Activated B cell treated with CpG ODN at 0.5 μM for 24 hours (primary cell): ENCODE data around the gene SPAG16. TPM values are rescaled to one million over a fixed set of nuclear protein-coding genes. Genes with fewer than 3 reads are reported as not detected.

ENCODE experiments used
- ATAC-seq: fragments of 200-7000 bp; cut with Tn5 transposase; one replicate; pipeline ENCODE4 v1.10.0; 2021; ENCODE audit warnings: low read depth, mild to moderate bottlenecking, moderate library complexity
- CTCF ChIA-PET: fragments of 350-600 bp; sonication (Branson Sonifier 250); formaldehyde crosslinking; loops from one replicate; lab custom pipeline; 2021; ENCODE audit warnings: antibody characterized with exemption; lab: Charles Lee
- POLR2A ChIA-PET: fragments of 350-600 bp; sonication (Branson Sonifier 250); formaldehyde crosslinking; loops from one replicate; lab custom pipeline; 2021; ENCODE audit warnings: antibody characterized with exemption; lab: Charles Lee
- DNase-seq: peaks from one replicate; pipeline ENCODE4 v3.0.0; 2022
- H3K27ac Mint-ChIP-seq: one replicate; pipeline ENCODE4 v1.8.0; 2020; ENCODE audit warnings: mixed read lengths
- H3K27me3 Mint-ChIP-seq: one replicate; pipeline ENCODE4 v1.8.0; 2021; ENCODE audit warnings: mixed read lengths
- H3K36me3 Mint-ChIP-seq: one replicate; pipeline ENCODE4 v1.8.0; 2021; ENCODE audit warnings: low read depth, mixed read lengths
- H3K4me1 Mint-ChIP-seq: one replicate; pipeline ENCODE4 v1.8.0; 2021; ENCODE audit warnings: mixed read lengths
- H3K4me3 Mint-ChIP-seq: one replicate; pipeline ENCODE4 v1.8.0; 2020; ENCODE audit warnings: mild to moderate bottlenecking, mixed read lengths
- H3K9me3 Mint-ChIP-seq: one replicate; pipeline ENCODE4 v1.8.0; 2020; ENCODE audit warnings: mixed read lengths
- intact Hi-C: fragments of 100-400 bp; cut with micrococcal nuclease; formaldehyde crosslinking; loops from one replicate; pipeline ENCODE4 v1.15.1; 2024
- total RNA-seq: library from RNA; stranded (reverse); gene quantifications from 2 replicates; pipeline ENCODE4 v1.2.3, GENCODE V29; 2022
- TF ChIP-seq, protein P1 (sequence below): fragments of 200-600 bp; IDR thresholded peaks from one replicate; pipeline ENCODE4 v1.8.0; 2022; ENCODE audit warnings: antibody characterized with exemption, mild to moderate bottlenecking

Gene SPAG16
- total RNA-seq, 1 donor from 2014 or later = 11.2 TPM

GRCh38 chr2:213422211-213422610 is 137.9 kb downstream of the SPAG16 start:
- Mint-ChIP-seq H3K4me1 (no peaks in the 10 kb centered on the region), H3K36me3 (no peaks in the 10 kb centered on the region), H3K9me3 (no peaks in the 10 kb centered on the region), H3K27me3 (no peaks in the 10 kb centered on the region), H3K4me3 (no peak overlapping the region), H3K27ac (no peak overlapping the region)
- ChIA-PET CTCF (no interaction called here), POLR2A (no interaction called here)
- intact Hi-C loops = no loop called here
- no peak for DNase-seq
- TF ChIP-seq, protein P1, sequence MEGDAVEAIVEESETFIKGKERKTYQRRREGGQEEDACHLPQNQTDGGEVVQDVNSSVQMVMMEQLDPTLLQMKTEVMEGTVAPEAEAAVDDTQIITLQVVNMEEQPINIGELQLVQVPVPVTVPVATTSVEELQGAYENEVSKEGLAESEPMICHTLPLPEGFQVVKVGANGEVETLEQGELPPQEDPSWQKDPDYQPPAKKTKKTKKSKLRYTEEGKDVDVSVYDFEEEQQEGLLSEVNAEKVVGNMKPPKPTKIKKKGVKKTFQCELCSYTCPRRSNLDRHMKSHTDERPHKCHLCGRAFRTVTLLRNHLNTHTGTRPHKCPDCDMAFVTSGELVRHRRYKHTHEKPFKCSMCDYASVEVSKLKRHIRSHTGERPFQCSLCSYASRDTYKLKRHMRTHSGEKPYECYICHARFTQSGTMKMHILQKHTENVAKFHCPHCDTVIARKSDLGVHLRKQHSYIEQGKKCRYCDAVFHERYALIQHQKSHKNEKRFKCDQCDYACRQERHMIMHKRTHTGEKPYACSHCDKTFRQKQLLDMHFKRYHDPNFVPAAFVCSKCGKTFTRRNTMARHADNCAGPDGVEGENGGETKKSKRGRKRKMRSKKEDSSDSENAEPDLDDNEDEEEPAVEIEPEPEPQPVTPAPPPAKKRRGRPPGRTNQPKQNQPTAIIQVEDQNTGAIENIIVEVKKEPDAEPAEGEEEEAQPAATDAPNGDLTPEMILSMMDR = no peak
- no peak for ATAC-seq

DNA sequence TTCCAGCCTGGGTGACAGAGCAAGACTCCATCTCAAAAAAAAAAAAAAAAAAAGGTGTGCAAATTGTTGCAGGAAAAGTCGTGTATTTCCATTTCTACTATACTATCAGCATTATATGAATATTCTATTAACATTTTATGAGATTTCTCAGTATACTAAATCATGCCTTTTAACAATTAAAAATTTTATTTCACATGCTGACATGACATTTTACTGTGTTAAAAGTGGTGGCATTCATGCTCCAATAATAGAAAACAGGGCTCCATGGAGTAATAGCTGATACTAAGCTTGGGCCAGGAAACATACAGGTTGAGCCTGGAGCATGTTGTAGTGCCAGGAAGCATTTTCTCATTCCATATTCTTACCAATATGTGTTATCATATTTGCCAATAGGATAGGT is 141.4 kb downstream of the SPAG16 start:
- no peak overlapping the region for H3K4me3 Mint-ChIP-seq
- TF ChIP-seq, protein P1 = no peak
- peaks cover 14% of the 10 kb centered on the region for H3K9me3 Mint-ChIP-seq
- POLR2A ChIA-PET = no interaction called here
- CTCF ChIA-PET = no interaction called here
- H3K27ac Mint-ChIP-seq = no peak overlapping the region
- ATAC-seq (no peak), DNase-seq (no peak)
- intact Hi-C loops = no loop called here
- no peaks in the 10 kb centered on the region for H3K4me1 Mint-ChIP-seq
- no peaks in the 10 kb centered on the region for H3K36me3 Mint-ChIP-seq
- no peaks in the 10 kb centered on the region for H3K27me3 Mint-ChIP-seq

- ATAC-seq = no peak
- Mint-ChIP-seq H3K27me3 (no peaks in the 10 kb centered on the region), H3K4me3 (no peak overlapping the region), H3K36me3 (no peaks in the 10 kb centered on the region), H3K27ac (no peak overlapping the region), H3K9me3 (peaks cover 18% of the 10 kb centered on the region), H3K4me1 (no peaks in the 10 kb centered on the region)
- TF ChIP-seq, protein P1 = no peak
- intact Hi-C loops = no loop called here
- ChIA-PET POLR2A (no interaction called here), CTCF (no interaction called here)
- DNase-seq = no peak
Measured at GRCh38 chr2:213429516-213429915, 145.3 kb downstream of the SPAG16 start.

GRCh38 chr2:213443921-213444320 is 159.7 kb downstream of the SPAG16 start:
- H3K4me3 Mint-ChIP-seq = no peak overlapping the region
- POLR2A ChIA-PET = no interaction called here
- peaks cover 10% of the 10 kb centered on the region for H3K9me3 Mint-ChIP-seq
- no peak for ATAC-seq
- H3K27me3 Mint-ChIP-seq = no peaks in the 10 kb centered on the region
- intact Hi-C loops = no loop called here
- CTCF ChIA-PET = no interaction called here
- no peaks in the 10 kb centered on the region for H3K4me1 Mint-ChIP-seq
- H3K36me3 Mint-ChIP-seq = no peaks in the 10 kb centered on the region
- TF ChIP-seq, protein P1 = no peak
- DNase-seq = no peak
- H3K27ac Mint-ChIP-seq = no peak overlapping the region

GRCh38 chr2:213451542-213452239 is 167.4 kb downstream of the SPAG16 start:
- TF ChIP-seq, protein P1 = no peak
- H3K4me1 Mint-ChIP-seq = no peaks in the 10 kb centered on the region
- H3K4me3 Mint-ChIP-seq = no peak overlapping the region
- ChIA-PET CTCF (no interaction called here), POLR2A (no interaction called here)
- DNase-seq = no peak
- no peak overlapping the region for H3K27ac Mint-ChIP-seq
- no peak for ATAC-seq
- intact Hi-C loops = no loop called here
- peaks cover 10% of the 10 kb centered on the region for H3K9me3 Mint-ChIP-seq
- H3K27me3 Mint-ChIP-seq = no peaks in the 10 kb centered on the region
- H3K36me3 Mint-ChIP-seq = no peaks in the 10 kb centered on the region
